Measurements from ENCODE around the gene KIRREL1.

The KIRREL1 gene

DNA sequence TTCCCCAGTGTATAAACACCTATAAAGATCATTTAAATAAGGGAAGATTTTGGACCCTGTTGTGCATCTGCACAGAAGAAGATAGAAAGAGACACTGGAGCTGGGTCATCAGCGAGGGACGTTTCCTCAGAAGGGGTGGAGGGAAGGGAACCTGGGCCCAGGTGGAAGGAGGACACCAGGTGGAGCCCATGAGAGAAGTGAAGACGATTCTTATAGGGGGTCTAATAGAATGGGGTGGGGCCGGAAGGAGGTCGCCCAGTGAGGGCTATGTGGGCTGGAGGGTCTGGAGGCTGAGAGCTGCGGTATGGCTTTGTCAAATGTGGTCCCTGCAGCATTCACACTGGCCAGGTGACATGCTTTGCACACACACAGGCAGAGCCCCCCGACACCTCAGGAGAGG lies 13.7 kb downstream of the KIRREL1 start:
- no peak for DNase-seq (ENCODE audit: low read depth, low spot score)

DNA sequence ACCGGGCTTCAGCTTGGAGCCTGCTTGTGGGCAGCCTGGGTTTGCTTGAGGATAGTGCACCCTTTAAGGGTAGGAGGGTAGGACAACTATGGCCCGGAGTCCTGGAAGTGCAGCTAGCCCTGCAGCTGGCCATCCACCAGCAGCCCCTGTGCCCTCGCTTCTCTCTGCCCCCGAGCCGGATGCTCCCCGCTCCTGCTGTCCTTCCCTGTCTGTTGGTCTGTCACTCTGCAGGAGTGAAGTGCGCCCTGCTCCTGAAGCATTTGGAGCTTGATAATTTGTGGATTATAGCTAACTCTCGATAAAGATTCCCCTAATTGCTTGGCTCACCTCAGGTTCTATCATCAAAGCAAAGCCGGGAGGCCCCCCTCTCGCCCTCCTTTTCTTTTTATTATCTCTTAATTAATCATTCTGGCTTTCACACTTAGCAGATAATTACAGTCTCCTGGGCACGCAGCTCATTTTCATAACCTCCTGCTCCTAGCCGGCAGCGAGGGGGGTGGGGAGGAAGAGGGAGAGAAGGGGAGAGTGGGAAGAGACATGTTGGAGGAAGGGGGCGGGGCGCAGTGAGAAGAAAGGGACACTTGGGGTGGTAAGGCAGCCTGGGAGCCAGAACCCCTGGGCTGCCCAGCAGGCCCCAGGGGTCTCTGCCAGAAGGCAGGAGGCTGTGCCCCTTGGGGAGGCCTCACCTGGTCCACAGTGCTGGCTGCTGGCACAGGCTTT lies 14.4 kb downstream of the KIRREL1 start:
- DNase-seq (ENCODE audit: low read depth, low spot score), result no peak

DNA sequence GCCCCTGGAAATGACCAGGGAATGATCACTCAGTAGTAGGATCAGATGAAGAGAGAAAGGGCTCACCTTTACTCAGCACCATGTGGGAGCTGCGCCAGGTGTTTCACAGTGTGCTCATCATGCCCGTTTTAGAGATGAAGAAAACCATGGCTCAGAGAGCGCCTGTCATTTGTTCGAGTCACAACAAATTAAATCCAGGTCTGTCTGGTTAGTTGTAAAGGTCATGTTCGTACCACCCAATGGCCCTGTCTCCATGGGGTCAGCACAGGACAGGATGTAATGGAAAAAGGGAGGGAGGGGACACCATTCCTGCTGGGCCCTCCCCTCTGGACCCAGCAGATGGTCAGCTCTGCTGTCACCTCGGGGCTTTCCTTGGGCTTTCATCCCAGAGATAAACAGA lies 15.2 kb downstream of the KIRREL1 start:
- DNase-seq (ENCODE audit: low read depth, low spot score), result no peak

DNA sequence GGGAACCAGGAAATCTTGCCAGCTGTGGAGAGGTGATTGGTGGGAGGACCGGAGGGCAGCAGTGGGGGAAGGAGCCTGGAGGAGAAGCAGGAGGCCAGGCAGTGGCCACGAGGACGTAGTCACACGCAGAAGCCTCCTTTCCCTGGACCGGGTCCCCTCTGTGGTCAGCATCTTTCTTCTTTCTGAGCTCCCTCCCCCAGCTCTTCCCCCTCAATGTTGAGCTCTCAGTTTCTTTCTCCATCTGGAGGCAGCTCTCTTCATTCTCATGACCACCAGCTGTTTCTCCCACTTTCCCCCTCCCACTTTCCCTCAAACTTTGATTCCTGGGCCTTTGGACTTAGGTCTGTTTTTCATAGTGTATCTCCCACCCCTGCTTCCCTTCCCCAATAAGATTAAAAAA lies 18.3 kb downstream of the KIRREL1 start:
- DNase-seq (ENCODE audit: low read depth, low spot score), result no peak

DNA sequence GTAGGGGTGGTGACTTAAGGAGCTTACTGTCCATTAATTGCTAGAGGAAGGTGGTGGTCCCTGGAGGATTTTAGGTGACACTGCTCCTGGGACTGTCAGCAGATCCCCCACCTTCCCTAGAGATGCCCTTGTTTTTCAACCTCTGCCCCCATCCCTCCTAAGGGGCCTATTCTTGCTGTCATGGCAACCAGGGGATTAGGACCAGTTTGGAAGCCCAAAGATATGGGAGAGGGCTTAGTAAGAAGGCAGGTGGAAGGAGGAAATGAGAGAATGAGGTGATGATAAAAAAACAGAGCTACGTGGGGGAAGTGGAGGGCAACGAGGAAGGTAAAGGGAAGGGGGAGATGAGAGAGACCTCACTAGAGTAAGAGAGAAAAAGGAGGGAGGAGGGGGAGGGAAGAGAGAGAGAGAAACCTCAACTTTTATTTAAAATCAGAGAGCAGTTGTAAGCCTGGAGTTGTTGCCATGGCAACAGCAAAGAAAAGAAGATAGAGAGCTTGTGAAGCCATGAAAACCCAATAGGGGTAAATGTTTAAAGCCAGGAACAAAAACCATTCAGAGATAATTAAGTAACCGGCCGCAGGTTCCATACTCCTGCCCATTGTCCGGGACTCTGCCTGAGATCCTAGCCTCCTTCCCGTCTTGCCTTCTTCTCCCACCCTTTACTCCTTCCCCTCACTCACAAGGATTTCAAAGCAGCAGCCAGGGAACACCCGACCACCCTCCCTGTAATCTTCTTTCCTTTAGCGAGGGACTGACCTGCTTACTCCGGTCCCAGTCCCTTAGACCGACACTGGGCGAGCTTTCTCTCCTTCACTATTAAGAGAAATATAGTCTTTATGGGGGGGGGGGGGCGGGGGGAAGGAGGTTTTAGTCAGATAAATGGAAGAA lies 20.6 kb downstream of the KIRREL1 start:
- peak; percentile 81 for DNase-seq (ENCODE audit: low read depth, low spot score)

GRCh38 chr1:158014731-158015320 lies 21.4 kb downstream of the KIRREL1 start:
- DNase-seq (ENCODE audit: low read depth, low spot score), result no peak

DNA sequence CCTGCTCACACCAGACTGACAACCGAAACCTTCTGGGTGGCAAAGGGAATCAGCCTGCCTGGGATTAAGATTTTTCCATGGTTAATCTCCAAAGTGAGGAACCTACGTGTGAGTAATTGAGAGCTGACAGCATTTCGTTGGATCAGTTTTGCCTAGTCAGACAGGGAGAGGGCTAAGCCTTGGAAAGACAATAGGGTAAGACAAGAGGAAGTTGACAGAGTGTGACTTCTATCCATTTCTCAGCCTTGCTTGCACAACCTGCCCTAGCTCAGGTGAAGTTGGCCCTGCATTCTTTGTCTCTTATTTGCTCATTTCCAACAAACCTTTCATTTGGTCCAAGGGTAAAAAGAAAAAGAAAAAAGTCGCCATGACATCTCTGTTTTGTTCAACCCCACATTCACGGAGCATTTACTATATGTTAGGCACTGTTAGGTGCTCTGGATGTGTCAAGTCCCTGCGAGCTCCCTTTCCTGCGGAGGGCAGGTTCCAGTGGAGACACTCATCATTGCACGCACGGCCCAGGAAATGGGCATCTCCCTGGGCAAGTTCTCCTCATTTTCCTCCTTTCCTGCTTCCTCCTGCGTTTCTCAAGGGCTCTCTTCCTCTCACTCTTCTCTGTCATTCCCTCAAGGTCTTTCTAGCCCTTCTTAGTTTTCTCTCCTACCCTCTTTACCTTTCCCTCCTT lies 23.3 kb downstream of the KIRREL1 start:
- DNase-seq (ENCODE audit: low read depth, low spot score), result no peak

DNA sequence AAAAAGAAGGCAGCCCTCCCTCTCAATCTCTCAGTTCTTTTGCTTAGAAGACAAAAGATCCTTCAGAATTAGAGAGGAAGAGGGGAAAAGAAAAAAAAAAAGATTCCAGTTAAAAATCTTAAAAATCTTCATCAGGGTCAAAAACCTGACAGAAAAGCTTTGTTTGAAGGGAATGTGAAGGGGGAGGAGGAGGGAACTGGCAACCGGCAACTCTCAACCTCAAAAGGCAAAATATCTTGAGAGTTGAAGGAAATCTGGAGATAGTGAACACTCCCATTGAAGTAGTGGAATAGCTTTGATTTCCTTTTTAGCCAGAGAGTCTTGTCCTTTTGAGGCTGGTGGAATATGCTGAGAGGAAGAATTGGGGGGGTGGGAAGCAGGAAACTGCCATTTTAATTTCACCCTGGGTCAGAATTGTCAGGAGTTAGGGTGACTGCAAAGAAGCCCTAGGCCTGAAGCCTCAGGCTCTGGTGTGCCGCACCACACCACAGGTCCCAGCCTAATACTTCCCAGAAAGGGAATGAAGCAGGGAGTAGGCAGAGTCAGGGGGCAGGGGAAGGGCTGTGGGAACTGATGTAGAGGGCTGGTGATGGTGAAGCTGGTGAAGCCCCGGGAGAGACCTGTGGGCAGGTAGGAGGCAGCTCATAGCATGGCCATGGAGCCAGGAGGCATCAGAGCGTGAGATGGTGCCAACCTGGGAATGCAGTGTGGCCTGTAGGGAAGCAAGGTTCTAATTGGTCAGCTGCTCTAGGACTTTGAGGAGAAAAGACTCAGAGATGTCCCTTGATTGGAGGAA lies 24.6 kb downstream of the KIRREL1 start:
- DNase-seq (ENCODE audit: low read depth, low spot score), result peak; percentile 72

GRCh38 chr1:158019171-158019868 lies 25.9 kb downstream of the KIRREL1 start:
- DNase-seq (ENCODE audit: low read depth, low spot score), result peak; percentile 97

DNA sequence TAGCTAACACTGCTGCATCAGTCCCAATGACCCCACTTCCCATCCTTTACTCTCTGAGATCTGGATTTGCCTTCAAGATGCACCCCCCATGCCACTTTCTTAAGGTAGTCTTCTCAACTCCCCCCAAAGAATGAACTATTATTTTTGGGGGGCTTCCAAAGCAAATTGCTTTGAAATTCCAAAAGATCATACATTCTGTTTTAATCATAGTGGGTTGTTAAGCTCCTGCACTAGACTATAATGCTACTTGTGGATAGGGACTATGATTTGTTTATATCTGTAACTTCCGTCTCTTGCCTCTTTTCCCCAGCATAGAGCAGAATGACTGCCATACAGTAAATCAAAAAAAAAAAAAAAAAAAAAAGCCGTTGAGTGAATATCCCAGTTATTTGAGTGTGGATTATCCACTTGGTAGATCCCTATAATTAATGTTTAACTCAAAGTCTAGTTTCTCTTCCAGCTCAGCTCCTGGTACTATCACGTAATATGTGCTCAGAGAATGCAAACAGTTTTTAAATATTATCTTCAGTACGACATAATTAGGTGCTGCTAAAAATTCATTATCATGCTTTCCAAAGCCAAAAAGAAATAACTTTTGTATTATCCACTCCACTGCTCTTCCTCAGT lies 26.9 kb downstream of the KIRREL1 start:
- no peak for DNase-seq (ENCODE audit: low read depth, low spot score)

GRCh38 chr1:158020886-158021620 lies 27.6 kb downstream of the KIRREL1 start:
- peak; percentile 70 for DNase-seq (ENCODE audit: low read depth, low spot score)

GRCh38 chr1:158021721-158022120 lies 28.3 kb downstream of the KIRREL1 start:
- no peak for DNase-seq (ENCODE audit: low read depth, low spot score)

GRCh38 chr1:158022554-158023312 lies 29.3 kb downstream of the KIRREL1 start:
- DNase-seq (ENCODE audit: low read depth, low spot score), result no peak

GRCh38 chr1:158024737-158025136 lies 31.3 kb downstream of the KIRREL1 start:
- DNase-seq (ENCODE audit: low read depth, low spot score), result no peak

DNA sequence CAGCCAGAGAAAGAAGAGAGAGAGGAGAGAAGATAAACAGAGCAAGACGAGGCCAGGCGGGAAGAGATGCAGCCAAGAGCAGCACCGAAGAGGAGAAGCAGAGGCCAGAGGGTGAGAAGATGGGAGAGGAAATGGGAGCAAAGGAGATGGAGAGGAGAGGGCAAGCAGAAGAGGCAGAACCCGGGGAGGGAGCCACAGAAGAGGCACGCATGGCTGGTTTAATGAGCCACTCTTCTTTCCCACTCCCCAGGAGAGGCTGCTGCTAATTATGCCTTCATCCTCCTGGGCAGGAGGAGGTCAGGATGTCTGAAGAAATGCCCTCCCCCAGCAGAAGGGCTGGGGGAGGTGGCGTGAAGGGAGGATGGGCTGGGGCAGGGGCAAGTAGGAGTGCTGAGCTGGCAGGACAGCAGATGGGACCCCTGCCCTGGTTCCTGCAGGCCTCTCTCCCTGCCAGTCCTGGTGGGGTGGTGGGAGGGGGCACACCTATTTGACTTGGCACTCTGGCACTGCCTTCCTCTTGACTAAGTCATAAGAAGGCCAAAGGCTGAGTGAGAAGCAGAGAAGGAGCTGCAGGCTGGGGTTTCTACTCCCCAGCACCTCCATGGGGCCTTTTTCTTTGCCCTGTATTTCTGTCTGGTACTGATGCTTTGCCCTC lies 32.3 kb downstream of the KIRREL1 start:
- DNase-seq (ENCODE audit: low read depth, low spot score), result no peak

DNA sequence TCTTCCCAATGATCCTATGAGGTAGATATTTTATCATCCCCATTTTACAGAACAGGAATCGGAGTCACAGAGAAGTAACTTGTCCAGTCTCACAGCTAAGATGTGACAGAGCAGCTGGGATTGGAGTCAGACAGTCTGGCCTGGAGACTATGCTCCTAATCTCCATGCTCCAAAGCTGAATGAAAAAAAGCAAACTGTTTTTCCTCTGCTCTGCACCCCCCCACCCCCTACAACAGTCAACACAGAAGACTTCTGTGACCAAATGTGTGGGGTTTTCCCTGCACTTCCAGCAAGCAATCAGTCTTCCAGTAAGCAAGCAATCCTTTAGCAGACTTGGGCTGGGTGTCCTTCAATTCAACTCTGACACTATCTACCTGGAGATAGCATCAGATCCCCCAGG lies 33.2 kb downstream of the KIRREL1 start:
- no peak for DNase-seq (ENCODE audit: low read depth, low spot score)

DNA sequence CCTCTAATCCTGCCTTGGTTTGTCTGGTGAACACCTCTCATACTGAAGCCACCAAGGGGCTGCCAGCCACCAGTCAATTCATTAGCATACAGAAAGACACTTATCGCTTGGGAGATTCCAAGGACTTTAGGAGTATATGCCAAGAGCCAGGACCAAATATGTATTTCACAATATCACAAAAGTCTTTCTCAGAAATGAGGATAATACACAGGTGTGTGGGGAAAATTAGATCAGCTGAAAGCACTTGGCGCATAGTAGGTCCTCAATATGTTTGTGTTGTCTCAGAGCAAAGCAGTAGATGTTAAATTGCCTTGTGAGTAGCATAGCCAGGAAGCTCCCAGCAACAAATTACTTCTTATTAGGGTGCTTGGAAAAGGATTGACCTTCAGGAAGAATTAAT lies 34.1 kb downstream of the KIRREL1 start:
- DNase-seq (ENCODE audit: low read depth, low spot score), result no peak

- peak; percentile 77 for DNase-seq (ENCODE audit: low read depth, low spot score)
Measured at GRCh38 chr1:158028969-158029368, 35.5 kb downstream of the KIRREL1 start.
